CD4-positive, CD25-positive, alpha-beta regulatory T cell (primary cell): ENCODE results near the gene TNP2. TPM values are rescaled to one million over a fixed set of nuclear protein-coding genes. Genes with fewer than 3 reads are reported as not detected.

Experiments used
- ATAC-seq, 2 donors: fragments of 150-1000 bp; cut with Tn5 transposase; one replicate each; pipeline ENCODE4 v1.10.0; 2021; ENCODE audit warnings: low read depth in 2 of 2, moderate number of reproducible peaks in 2 of 2, moderate library complexity in 1 of 2
- DNase-seq, 3 donors: peaks; one replicate each; pipeline versions ENCODE4 v3.0.0 to v3.0.0-alpha.2; 2012 to 2022; ENCODE audit warnings: mixed read lengths in 1 of 3
- H3K27ac ChIP-seq: one replicate; pipeline ENCODE4 v1.7.0; 2013; ENCODE audit warnings: mild to moderate bottlenecking, low read length; ENCODE audit not compliant: insufficient read depth, poor library complexity, severe bottlenecking
- H3K27me3 ChIP-seq: one replicate; pipeline ENCODE4 v1.7.0; 2013; ENCODE audit warnings: low read length; ENCODE audit not compliant: control insufficient read depth, insufficient read depth
- H3K36me3 ChIP-seq: one replicate; pipeline ENCODE4 v1.7.0; 2013; ENCODE audit warnings: mild to moderate bottlenecking, low read length, moderate library complexity; ENCODE audit not compliant: control insufficient read depth, insufficient read depth
- H3K4me1 ChIP-seq: 2 replicates; pipeline ENCODE4 v1.7.0; 2013; ENCODE audit warnings: mild to moderate bottlenecking, low read length; ENCODE audit not compliant: insufficient read depth, control insufficient read depth, poor library complexity, severe bottlenecking
- H3K4me3 ChIP-seq: one replicate; pipeline ENCODE4 v1.7.0; 2013; ENCODE audit warnings: low read depth, mild to moderate bottlenecking, low read length, moderate library complexity
- H3K9me3 ChIP-seq, 2 experiments: 1 replicate in 1 of 2; 2 replicates in 1 of 2; pipeline ENCODE4 v1.7.0; 2013; ENCODE audit warnings: low read length in 2 of 2, mild to moderate bottlenecking in 1 of 2, moderate library complexity in 1 of 2; ENCODE audit not compliant: control insufficient read depth in 2 of 2
- H3K27ac Mint-ChIP-seq, 3 donors: one replicate each; pipeline ENCODE4 v1.8.0; 2020 to 2022; ENCODE audit warnings: mild to moderate bottlenecking in 3 of 3, mixed read lengths in 3 of 3, moderate library complexity in 2 of 3
- H3K27me3 Mint-ChIP-seq: one replicate; pipeline ENCODE4 v1.8.0; 2022; ENCODE audit warnings: mild to moderate bottlenecking, mixed read lengths
- H3K36me3 Mint-ChIP-seq: one replicate; pipeline ENCODE4 v1.8.0; 2020; ENCODE audit warnings: mixed read lengths
- H3K4me1 Mint-ChIP-seq, 4 donors: one replicate each; pipeline ENCODE4 v1.8.0; 2020 to 2022; ENCODE audit warnings: mixed read lengths in 4 of 4, mild to moderate bottlenecking in 1 of 4
- H3K4me3 Mint-ChIP-seq, 4 donors: one replicate each; pipeline ENCODE4 v1.8.0; 2020 to 2022; ENCODE audit warnings: mild to moderate bottlenecking in 4 of 4, mixed read lengths in 4 of 4, moderate library complexity in 3 of 4
- H3K9me3 Mint-ChIP-seq, 7 donors: one replicate each; pipeline ENCODE4 v1.8.0; 2020 to 2022; ENCODE audit warnings: mixed read lengths in 7 of 7, mild to moderate bottlenecking in 3 of 7, moderate library complexity in 2 of 7
- polyA plus RNA-seq, 4 donors: library from polyadenylated mRNA; unstranded; fragments of 300-500 nt; fragmentation: Illumina TruSeq; gene quantifications; one replicate each; pipeline ENCODE4 v1.2.3, GENCODE V29; 2021
- total RNA-seq: library from RNA; stranded (reverse); gene quantifications from one replicate; pipeline ENCODE4 v1.2.3, GENCODE V29; 2022

The TNP2 gene
- total and polyA plus RNA-seq, 5 donors from 2014 or later = not detected

- no peaks in the 10 kb centered on the region for H3K27me3 ChIP-seq
- H3K4me3 Mint-ChIP-seq = peak overlapping the region; percentile 11 to 82 (median 68)
- peaks cover 0 to 21% (median 11%) of the 10 kb centered on the region in 4 donors for H3K4me1 Mint-ChIP-seq
- H3K4me3 ChIP-seq = peak overlapping the region; percentile 44
- DNase-seq = peak; percentile 24 to 86 (median 54)
- H3K9me3 Mint-ChIP-seq = no peaks in the 10 kb centered on the region
- peaks cover 18% of the 10 kb centered on the region for H3K4me1 ChIP-seq
- H3K27ac Mint-ChIP-seq = peak overlapping the region; percentile 38 to 89 (median 55)
- H3K36me3 ChIP-seq = no peaks in the 10 kb centered on the region
- H3K9me3 ChIP-seq = no peaks in the 10 kb centered on the region
- ATAC-seq = peak; percentile 87 to 91
- H3K27me3 Mint-ChIP-seq = no peaks in the 10 kb centered on the region
- no peaks in the 10 kb centered on the region for H3K36me3 Mint-ChIP-seq
- no peak overlapping the region for H3K27ac ChIP-seq
These were observed 28.5 kb upstream of the TNP2 start for GRCh38 chr16:11297492-11298142.

GRCh38 chr16:11296706-11297491, 27.8 kb upstream of the TNP2 start:
- Mint-ChIP-seq H3K27ac (peak overlapping the region; percentile 38 to 89 (median 55)), H3K4me3 (peak overlapping the region; percentile 11 to 82 (median 68)), H3K27me3 (no peaks in the 10 kb centered on the region), H3K9me3 (no peaks in the 10 kb centered on the region), H3K36me3 (no peaks in the 10 kb centered on the region), H3K4me1 (peaks cover 0 to 21% (median 11%) of the 10 kb centered on the region in 4 donors)
- H3K27ac ChIP-seq = no peak overlapping the region
- no peaks in the 10 kb centered on the region for H3K27me3 ChIP-seq
- peak overlapping the region; percentile 44 for H3K4me3 ChIP-seq
- no peaks in the 10 kb centered on the region for H3K9me3 ChIP-seq
- H3K36me3 ChIP-seq = no peaks in the 10 kb centered on the region
- peaks cover 18% of the 10 kb centered on the region for H3K4me1 ChIP-seq
- DNase-seq (no peak), ATAC-seq (peak in 1 of 2 donors; percentile 9)

GRCh38 chr16:11296351-11296705, 27.2 kb upstream of the TNP2 start:
- Histone ChIP-seq H3K27ac (no peak overlapping the region), H3K4me3 (no peak overlapping the region), H3K4me1 (peaks cover 18% of the 10 kb centered on the region), H3K27me3 (no peaks in the 10 kb centered on the region), H3K36me3 (no peaks in the 10 kb centered on the region), H3K9me3 (no peaks in the 10 kb centered on the region)
- H3K9me3 Mint-ChIP-seq = no peaks in the 10 kb centered on the region
- H3K4me3 Mint-ChIP-seq = no peak overlapping the region
- H3K36me3 Mint-ChIP-seq = no peaks in the 10 kb centered on the region
- peak overlapping the region in 2 of 3 donors; percentile 32 to 38 for H3K27ac Mint-ChIP-seq
- ATAC-seq (no peak), DNase-seq (no peak)
- no peaks in the 10 kb centered on the region for H3K27me3 Mint-ChIP-seq
- H3K4me1 Mint-ChIP-seq = peaks cover 0 to 21% (median 11%) of the 10 kb centered on the region in 4 donors

GRCh38 chr16:11295672-11296071, 26.5 kb upstream of the TNP2 start:
- Mint-ChIP-seq H3K4me3 (no peak overlapping the region), H3K27ac (no peak overlapping the region), H3K9me3 (no peaks in the 10 kb centered on the region), H3K36me3 (no peaks in the 10 kb centered on the region), H3K4me1 (peaks cover 0 to 21% (median 11%) of the 10 kb centered on the region in 4 donors), H3K27me3 (no peaks in the 10 kb centered on the region)
- Histone ChIP-seq H3K27ac (no peak overlapping the region), H3K27me3 (no peaks in the 10 kb centered on the region), H3K4me1 (peaks cover 18% of the 10 kb centered on the region), H3K4me3 (no peak overlapping the region), H3K9me3 (no peaks in the 10 kb centered on the region), H3K36me3 (no peaks in the 10 kb centered on the region)
- DNase-seq = no peak
- no peak for ATAC-seq

DNA sequence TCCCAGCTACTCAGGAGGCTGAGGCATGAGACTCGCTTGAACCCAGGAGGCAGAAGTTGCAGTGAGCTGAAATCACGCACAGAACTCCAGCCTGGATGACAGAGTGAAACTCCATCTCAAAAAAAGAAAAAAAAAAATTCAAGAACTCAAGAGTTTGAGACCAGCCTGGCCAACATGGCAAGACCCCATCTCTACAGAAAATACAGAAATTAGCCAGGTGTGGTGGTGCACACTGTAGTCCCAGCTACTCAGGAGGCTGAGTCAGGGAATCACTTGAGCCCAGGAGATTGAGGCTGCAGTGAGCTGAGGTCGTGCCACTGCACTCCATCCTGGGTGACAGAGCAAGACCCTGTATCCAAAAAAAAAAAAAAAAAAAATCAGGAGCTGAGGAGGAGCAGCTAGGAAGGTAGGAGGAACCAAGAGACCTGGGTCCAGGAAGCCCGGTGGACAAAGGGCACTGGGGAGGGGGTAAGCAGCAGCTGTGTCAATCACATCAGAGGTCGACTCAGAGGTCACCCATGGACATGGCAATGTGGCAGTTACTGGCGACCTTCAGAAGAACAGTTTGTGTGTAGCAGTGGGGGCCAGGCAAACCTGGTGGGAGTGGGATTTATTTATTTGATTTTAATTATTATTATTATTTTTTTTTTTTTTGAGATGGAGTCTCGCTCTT, 23.1 kb upstream of the TNP2 start:
- ATAC-seq (no peak), DNase-seq (no peak)
- Histone ChIP-seq H3K4me3 (no peak overlapping the region), H3K36me3 (no peaks in the 10 kb centered on the region), H3K4me1 (peaks cover 7% of the 10 kb centered on the region), H3K9me3 (no peaks in the 10 kb centered on the region), H3K27me3 (no peaks in the 10 kb centered on the region), H3K27ac (no peak overlapping the region)
- Mint-ChIP-seq H3K27me3 (peaks cover 8% of the 10 kb centered on the region), H3K4me3 (no peak overlapping the region), H3K4me1 (peaks cover 0 to 7% (median 3%) of the 10 kb centered on the region in 4 donors), H3K27ac (no peak overlapping the region), H3K36me3 (no peaks in the 10 kb centered on the region), H3K9me3 (no peaks in the 10 kb centered on the region)

DNA sequence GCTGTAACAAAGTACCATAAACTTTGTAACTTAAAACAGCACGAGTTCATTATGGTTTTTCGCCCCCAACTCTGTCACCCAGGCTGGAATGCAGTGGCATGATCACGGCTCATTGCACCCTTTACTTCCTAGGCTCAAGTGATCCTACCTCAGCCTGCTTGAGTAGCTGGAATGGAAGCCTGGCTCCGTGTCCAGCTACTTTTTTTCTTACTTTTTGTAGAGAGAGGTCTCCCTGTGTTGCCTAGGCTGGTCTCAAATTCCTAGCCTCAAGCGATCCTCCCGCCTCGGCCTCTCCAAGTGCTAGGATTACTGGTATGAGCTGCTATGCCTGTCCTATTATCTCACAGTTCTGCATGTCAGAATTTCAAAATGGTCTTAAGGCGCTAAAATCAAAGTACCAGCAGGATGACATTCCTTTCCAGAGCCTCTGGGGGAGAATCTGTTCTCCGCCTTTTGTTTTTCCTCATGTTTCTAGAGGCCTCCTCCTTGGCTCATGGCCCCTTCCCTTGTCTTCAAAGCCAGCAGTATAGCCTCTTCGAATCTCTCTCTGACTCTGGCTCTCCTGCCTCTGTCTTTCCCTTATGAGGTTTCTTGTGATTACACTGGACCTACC, 22.1 kb upstream of the TNP2 start:
- Mint-ChIP-seq H3K4me1 (no peaks in the 10 kb centered on the region), H3K27ac (no peak overlapping the region), H3K27me3 (peaks cover 9% of the 10 kb centered on the region), H3K4me3 (no peak overlapping the region), H3K36me3 (no peaks in the 10 kb centered on the region), H3K9me3 (no peaks in the 10 kb centered on the region)
- Histone ChIP-seq H3K9me3 (no peaks in the 10 kb centered on the region), H3K4me1 (no peaks in the 10 kb centered on the region), H3K27ac (no peak overlapping the region), H3K27me3 (no peaks in the 10 kb centered on the region), H3K36me3 (no peaks in the 10 kb centered on the region), H3K4me3 (no peak overlapping the region)
- DNase-seq (no peak), ATAC-seq (no peak)

GRCh38 chr16:11290102-11290893, 21.2 kb upstream of the TNP2 start:
- H3K9me3 ChIP-seq = no peaks in the 10 kb centered on the region
- Mint-ChIP-seq H3K4me3 (no peak overlapping the region), H3K27me3 (peaks cover 9% of the 10 kb centered on the region), H3K4me1 (no peaks in the 10 kb centered on the region), H3K27ac (no peak overlapping the region), H3K36me3 (no peaks in the 10 kb centered on the region), H3K9me3 (no peaks in the 10 kb centered on the region)
- H3K27me3 ChIP-seq = no peaks in the 10 kb centered on the region
- DNase-seq = no peak
- ATAC-seq = no peak
- no peaks in the 10 kb centered on the region for H3K36me3 ChIP-seq
- H3K4me3 ChIP-seq = no peak overlapping the region
- H3K4me1 ChIP-seq = no peaks in the 10 kb centered on the region
- no peak overlapping the region for H3K27ac ChIP-seq
